IMR-90 (cell line): ENCODE measurements around the gene MYO9A. TPM values are rescaled to one million over a fixed set of nuclear protein-coding genes. Genes with fewer than 3 reads are reported as not detected.

Source experiments
- ATAC-seq: fragments of 200-7000 bp; cut with Tn5 transposase; 2 replicates; pipeline ENCODE4 v1.9.1; 2020; ENCODE audit warnings: low read depth, mild to moderate bottlenecking, moderate library complexity
- BruUV-seq: library from RNA; stranded (reverse); fragments of 400-500 nt; replicated peaks from 2 replicates; lab custom pipeline; 2021; lab: Mats Ljungman, UMichigan
- CTCF ChIA-PET: fragments of 300-600 bp; formaldehyde crosslinking; extraction: SDS; loops from one replicate; lab custom pipeline; 2021; ENCODE audit warnings: antibody characterized with exemption; lab: Yijun Ruan, JAX
- POLR2A ChIA-PET: fragments of 300-600 bp; sonication (Branson Sonifier 250); formaldehyde crosslinking; loops from one replicate; lab custom pipeline; 2022; ENCODE audit warnings: antibody characterized with exemption; ENCODE audit not compliant: unreplicated experiment; lab: Charles Lee
- DNase-seq: peaks from one replicate; pipeline ENCODE4 v3.0.0; 2013
- H2AFZ ChIP-seq: replicated peaks from 2 replicates; pipeline ENCODE3; 2013; ENCODE audit warnings: low read length, mild to moderate bottlenecking; ENCODE audit not compliant: poor library complexity
- H2AK5ac ChIP-seq: 2 replicates; pipeline ENCODE4 v1.6.1; 2013; ENCODE audit warnings: low read depth, low read length, inconsistent platforms
- H2AK9ac ChIP-seq: replicated peaks from 2 replicates; pipeline ENCODE3; 2013; ENCODE audit warnings: mild to moderate bottlenecking, low read depth, low read length, moderate library complexity; ENCODE audit not compliant: poor library complexity
- H2BK120ac ChIP-seq: 2 replicates; pipeline ENCODE4 v1.6.1; 2013; ENCODE audit warnings: low read depth, low read length, inconsistent platforms
- H2BK15ac ChIP-seq: 3 replicates; pipeline ENCODE4 v1.6.1; 2013; ENCODE audit warnings: low read depth, low read length, inconsistent platforms
- H2BK20ac ChIP-seq: 2 replicates; pipeline ENCODE4 v1.6.1; 2013; ENCODE audit warnings: low read depth, mild to moderate bottlenecking, inconsistent platforms, low read length, moderate library complexity
- H2BK5ac ChIP-seq: 2 replicates; pipeline ENCODE4 v1.6.1; 2013; ENCODE audit warnings: mild to moderate bottlenecking, low read depth, low read length, inconsistent platforms; ENCODE audit not compliant: poor library complexity, severe bottlenecking
- H3K14ac ChIP-seq: replicated peaks from 2 replicates; pipeline ENCODE4 v1.6.1; 2013; ENCODE audit warnings: low read depth, low read length, inconsistent platforms
- H3K18ac ChIP-seq: 2 replicates; pipeline ENCODE4 v1.6.1; 2013; ENCODE audit warnings: low read depth, low read length, control low read depth
- H3K23ac ChIP-seq: 2 replicates; pipeline ENCODE4 v1.6.1; 2013; ENCODE audit warnings: low read depth, low read length, inconsistent platforms
- H3K27ac ChIP-seq: 2 replicates; pipeline ENCODE4 v1.5.1; 2013; ENCODE audit warnings: mild to moderate bottlenecking, control low read depth, low read length; ENCODE audit not compliant: insufficient read depth
- H3K27me3 ChIP-seq: 2 replicates; pipeline ENCODE4 v1.6.1; 2013; ENCODE audit warnings: low read length; ENCODE audit not compliant: control insufficient read depth, insufficient read depth
- H3K36me3 ChIP-seq: 2 replicates; pipeline ENCODE4 v1.6.1; 2013; ENCODE audit warnings: low read length, mixed read lengths; ENCODE audit not compliant: control insufficient read depth, insufficient read depth
- H3K4ac ChIP-seq: 2 replicates; pipeline ENCODE4 v1.6.1; 2013; ENCODE audit warnings: low read depth, low read length, inconsistent platforms
- H3K4me1 ChIP-seq: 2 replicates; pipeline ENCODE4 v1.6.1; 2013; ENCODE audit warnings: low read length, mixed read lengths; ENCODE audit not compliant: control insufficient read depth, insufficient read depth
- H3K4me2 ChIP-seq: 2 replicates; pipeline ENCODE4 v1.6.1; 2013; ENCODE audit warnings: low read depth, mild to moderate bottlenecking, control low read depth, low read length, moderate library complexity
- H3K4me3 ChIP-seq: 2 replicates; pipeline ENCODE4 v1.5.1; 2013; ENCODE audit warnings: low read depth, mild to moderate bottlenecking, control low read depth, low read length, moderate library complexity; ENCODE audit not compliant: insufficient read depth
- H3K56ac ChIP-seq: 2 replicates; pipeline ENCODE4 v1.6.1; 2013; ENCODE audit warnings: low read length, inconsistent platforms; ENCODE audit not compliant: insufficient read depth; ENCODE audit errors: extremely low read depth
- H3K79me1 ChIP-seq, 2 experiments: 2 replicates each; pipeline ENCODE4 v1.6.1; 2013; ENCODE audit warnings: low read length in 2 of 2, inconsistent platforms in 1 of 2, low read depth in 1 of 2
- H3K9ac ChIP-seq: 2 replicates; pipeline ENCODE4 v1.6.1; 2013; ENCODE audit warnings: low read depth, low read length, control low read depth
- H3K9me1 ChIP-seq: 2 replicates; pipeline ENCODE4 v1.6.1; 2013; ENCODE audit warnings: low read length, inconsistent platforms; ENCODE audit not compliant: insufficient read depth
- H3K9me3 ChIP-seq: 2 replicates; pipeline ENCODE4 v1.6.1; 2013; ENCODE audit warnings: low read length; ENCODE audit not compliant: control insufficient read depth, insufficient read depth
- H4K20me1 ChIP-seq: 2 replicates; pipeline ENCODE4 v1.6.1; 2013; ENCODE audit warnings: low read length, inconsistent platforms; ENCODE audit not compliant: insufficient read depth
- H4K5ac ChIP-seq: 2 replicates; pipeline ENCODE4 v1.6.1; 2013; ENCODE audit warnings: mild to moderate bottlenecking, low read depth, low read length, control low read depth
- H4K8ac ChIP-seq, 2 experiments: 2 replicates each; pipeline ENCODE4 v1.6.1; 2013; ENCODE audit warnings: low read depth in 2 of 2, low read length in 2 of 2, control low read depth in 1 of 2, inconsistent platforms in 1 of 2
- H4K91ac ChIP-seq: 2 replicates; pipeline ENCODE4 v1.6.1; 2013; ENCODE audit warnings: low read depth, low read length, inconsistent platforms; ENCODE audit not compliant: insufficient read depth
- BHLHE40 ChIP-seq: fragments of 150-350 bp; IDR thresholded peaks from 2 replicates; pipeline ENCODE4 v1.6.1; 2016; ENCODE audit warnings: mild to moderate bottlenecking, low read depth, low read length
- CEBPB ChIP-seq: IDR thresholded peaks from 2 replicates; pipeline ENCODE4 v1.6.1; 2012; ENCODE audit warnings: low read depth, low read length, improper control_type of control experiment
- CHD1 ChIP-seq: IDR thresholded peaks from 2 replicates; pipeline ENCODE4 v1.6.1; 2012; ENCODE audit warnings: low read depth, low read length, improper control_type of control experiment
- FOS ChIP-seq: fragments of 150-350 bp; IDR thresholded peaks from 2 replicates; pipeline ENCODE4 v1.6.1; 2016; ENCODE audit warnings: low read depth, low read length
- MAFK ChIP-seq: IDR thresholded peaks from 2 replicates; pipeline ENCODE4 v1.6.1; 2012; ENCODE audit warnings: low read depth, low read length, improper control_type of control experiment
- MAZ ChIP-seq: IDR thresholded peaks from 2 replicates; pipeline ENCODE4 v1.6.1; 2012; ENCODE audit warnings: low read depth, mild to moderate bottlenecking, low read length, improper control_type of control experiment, moderate library complexity, borderline replicate concordance
- MXI1 ChIP-seq: IDR thresholded peaks from 2 replicates; pipeline ENCODE4 v1.6.1; 2012; ENCODE audit warnings: low read depth, mild to moderate bottlenecking, low read length, moderate library complexity, borderline replicate concordance
- POLR2A ChIP-seq: IDR thresholded peaks from 2 replicates; pipeline ENCODE4 v1.6.1; 2012; ENCODE audit warnings: mild to moderate bottlenecking, low read depth, low read length
- RAD21 ChIP-seq: IDR thresholded peaks from 2 replicates; pipeline ENCODE4 v1.6.1; 2012; ENCODE audit warnings: low read length, improper control_type of control experiment
- RCOR1 ChIP-seq: IDR thresholded peaks from 2 replicates; pipeline ENCODE4 v1.6.1; 2012; ENCODE audit warnings: mild to moderate bottlenecking, low read length, improper control_type of control experiment; ENCODE audit not compliant: insufficient replicate concordance
- RFX5 ChIP-seq: IDR thresholded peaks from 2 replicates; pipeline ENCODE4 v1.8.0; 2012; ENCODE audit warnings: low read depth, mild to moderate bottlenecking, low read length, moderate library complexity
- WGBS, 2 experiments: methylation state at CpG; one replicate each; pipeline versions ENCODE4 v1.1.5 to v1.1.7; 2013; ENCODE audit warnings: missing lambda C conversion rate in 2 of 2; ENCODE audit not compliant: insufficient read length in 1 of 2; ENCODE audit errors: extremely low coverage in 2 of 2; 5-methylcytosine and 5-hydroxymethylcytosine counted together
- dilution Hi-C: fragments of 300-500 bp; cut with HindIII; formaldehyde crosslinking; loops from one replicate; pipeline ENCODE4 v1.14.3; 2018; ENCODE audit warnings: low sequenced_read_pairs; ENCODE audit not compliant: unreplicated experiment
- in situ Hi-C: fragments of 300-500 bp; cut with MboI; formaldehyde crosslinking; loops from 3 replicates; pipeline ENCODE4 v1.14.3; 2019; ENCODE audit warnings: low sequenced_read_pairs, inconsistent platforms, mixed read lengths
- intact Hi-C: fragments of 100-400 bp; cut with micrococcal nuclease; formaldehyde crosslinking; loops from 2 replicates; pipeline ENCODE4 v1.10.0; 2022
- polyA plus RNA-seq, 3 experiments: library from polyadenylated mRNA; depleted of rRNA; stranded (reverse); fragments of >200 nt; gene quantifications; 2 replicates each; pipeline ENCODE4 v1.2.3, GENCODE V29; 2012; ENCODE audit warnings: low replicate concordance in 1 of 3
- total RNA-seq: library from RNA; depleted of rRNA; stranded (reverse); fragments of >200 nt; gene quantifications from 2 replicates; pipeline ENCODE4 v1.2.3, GENCODE V29; 2012
- TF ChIP-seq, protein P1 (sequence below): fragments of 150-350 bp; IDR thresholded peaks from 2 replicates; pipeline ENCODE4 v1.6.1; 2017; ENCODE audit warnings: mild to moderate bottlenecking, antibody characterized with exemption, low read length, low read depth
- TF ChIP-seq, protein P2 (sequence below): conservative IDR thresholded peaks from 2 replicates; pipeline ENCODE4 v1.5.1; 2012; ENCODE audit warnings: mild to moderate bottlenecking, low read depth, low read length, improper control_type of control experiment
- TF ChIP-seq, protein P3 (sequence below): fragments of 150-350 bp; IDR thresholded peaks from 2 replicates; pipeline ENCODE4 v1.6.1; 2016; ENCODE audit warnings: low read depth, mild to moderate bottlenecking, low read length, moderate library complexity, borderline replicate concordance

The MYO9A gene
- total and polyA plus RNA-seq, 2 of the 4 experiments (the other 2 are of a cell fraction), result 6.0 to 49.5 TPM

DNA sequence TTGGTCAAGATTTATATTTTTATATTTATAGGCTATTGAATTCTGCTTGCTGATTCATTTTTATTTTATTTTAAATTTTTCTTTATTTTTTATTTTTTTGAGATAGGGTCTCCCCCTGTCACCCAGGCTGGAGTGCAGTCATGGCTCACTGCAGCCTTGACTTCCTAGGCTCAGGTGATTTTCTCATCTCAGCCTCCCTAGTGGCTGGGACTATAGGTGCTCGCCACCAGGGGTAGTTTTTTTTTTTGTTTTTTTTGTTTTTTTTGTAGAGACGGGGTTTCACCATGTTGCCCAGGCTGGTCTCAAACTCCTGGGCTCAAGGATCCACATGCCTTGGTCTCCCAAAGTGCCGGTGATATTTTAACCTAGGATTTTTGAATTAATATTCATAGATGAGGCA is 276.4 kb downstream of the MYO9A start:
- H3K9ac ChIP-seq, result no peak overlapping the region
- H4K20me1 ChIP-seq, result no peaks in the 10 kb centered on the region
- no CpG with 5 or more reads among the region's 3 CpGs for WGBS, 2 experiments
- dilution Hi-C loops (no loop called here), in situ Hi-C loops (no loop called here), intact Hi-C loops (loop anchor here (10.0 kb wide), 1 partner anchor 313 kb away; no protein-coding TSS in a partner anchor)
- no peaks in the 10 kb centered on the region for H3K27me3 ChIP-seq
- H3K4me2 ChIP-seq, result no peak overlapping the region
- H2BK120ac ChIP-seq, result no peak overlapping the region
- no peak overlapping the region for H2AK9ac ChIP-seq
- no peak overlapping the region for H4K91ac ChIP-seq
- H3K14ac ChIP-seq, result no peak overlapping the region
- H2BK5ac ChIP-seq, result no peak overlapping the region
- no peak overlapping the region for H3K4ac ChIP-seq
- H3K9me3 ChIP-seq, result no peaks in the 10 kb centered on the region
- H2AFZ ChIP-seq, result no peak overlapping the region
- H3K79me1 ChIP-seq, result no peaks in the 10 kb centered on the region
- no peak overlapping the region for H2BK20ac ChIP-seq
- BruUV-seq, result no TSS peak
- H3K23ac ChIP-seq, result no peak overlapping the region
- ATAC-seq (no peak), DNase-seq (no peak)
- ChIA-PET POLR2A (no interaction called here), CTCF (no interaction called here)
- no peak overlapping the region for H3K56ac ChIP-seq
- no peak overlapping the region for H3K4me3 ChIP-seq
- no peak overlapping the region for H4K8ac ChIP-seq
- no peak overlapping the region for H3K27ac ChIP-seq
- H4K5ac ChIP-seq, result no peak overlapping the region
- no peak overlapping the region for H3K18ac ChIP-seq
- no peak overlapping the region for H2AK5ac ChIP-seq
- H3K4me1 ChIP-seq, result no peaks in the 10 kb centered on the region
- TF ChIP-seq MAFK (no peak), POLR2A (no peak), CEBPB (no peak), BHLHE40 (no peak), FOS (no peak), CHD1 (no peak), MAZ (no peak), RAD21 (no peak), MXI1 (no peak), RCOR1 (no peak), RFX5 (no peak)
- TF ChIP-seq, protein P1, sequence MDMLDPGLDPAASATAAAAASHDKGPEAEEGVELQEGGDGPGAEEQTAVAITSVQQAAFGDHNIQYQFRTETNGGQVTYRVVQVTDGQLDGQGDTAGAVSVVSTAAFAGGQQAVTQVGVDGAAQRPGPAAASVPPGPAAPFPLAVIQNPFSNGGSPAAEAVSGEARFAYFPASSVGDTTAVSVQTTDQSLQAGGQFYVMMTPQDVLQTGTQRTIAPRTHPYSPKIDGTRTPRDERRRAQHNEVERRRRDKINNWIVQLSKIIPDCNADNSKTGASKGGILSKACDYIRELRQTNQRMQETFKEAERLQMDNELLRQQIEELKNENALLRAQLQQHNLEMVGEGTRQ, result no peak
- TF ChIP-seq, protein P2, sequence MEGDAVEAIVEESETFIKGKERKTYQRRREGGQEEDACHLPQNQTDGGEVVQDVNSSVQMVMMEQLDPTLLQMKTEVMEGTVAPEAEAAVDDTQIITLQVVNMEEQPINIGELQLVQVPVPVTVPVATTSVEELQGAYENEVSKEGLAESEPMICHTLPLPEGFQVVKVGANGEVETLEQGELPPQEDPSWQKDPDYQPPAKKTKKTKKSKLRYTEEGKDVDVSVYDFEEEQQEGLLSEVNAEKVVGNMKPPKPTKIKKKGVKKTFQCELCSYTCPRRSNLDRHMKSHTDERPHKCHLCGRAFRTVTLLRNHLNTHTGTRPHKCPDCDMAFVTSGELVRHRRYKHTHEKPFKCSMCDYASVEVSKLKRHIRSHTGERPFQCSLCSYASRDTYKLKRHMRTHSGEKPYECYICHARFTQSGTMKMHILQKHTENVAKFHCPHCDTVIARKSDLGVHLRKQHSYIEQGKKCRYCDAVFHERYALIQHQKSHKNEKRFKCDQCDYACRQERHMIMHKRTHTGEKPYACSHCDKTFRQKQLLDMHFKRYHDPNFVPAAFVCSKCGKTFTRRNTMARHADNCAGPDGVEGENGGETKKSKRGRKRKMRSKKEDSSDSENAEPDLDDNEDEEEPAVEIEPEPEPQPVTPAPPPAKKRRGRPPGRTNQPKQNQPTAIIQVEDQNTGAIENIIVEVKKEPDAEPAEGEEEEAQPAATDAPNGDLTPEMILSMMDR, result no peak
- TF ChIP-seq, protein P3, sequence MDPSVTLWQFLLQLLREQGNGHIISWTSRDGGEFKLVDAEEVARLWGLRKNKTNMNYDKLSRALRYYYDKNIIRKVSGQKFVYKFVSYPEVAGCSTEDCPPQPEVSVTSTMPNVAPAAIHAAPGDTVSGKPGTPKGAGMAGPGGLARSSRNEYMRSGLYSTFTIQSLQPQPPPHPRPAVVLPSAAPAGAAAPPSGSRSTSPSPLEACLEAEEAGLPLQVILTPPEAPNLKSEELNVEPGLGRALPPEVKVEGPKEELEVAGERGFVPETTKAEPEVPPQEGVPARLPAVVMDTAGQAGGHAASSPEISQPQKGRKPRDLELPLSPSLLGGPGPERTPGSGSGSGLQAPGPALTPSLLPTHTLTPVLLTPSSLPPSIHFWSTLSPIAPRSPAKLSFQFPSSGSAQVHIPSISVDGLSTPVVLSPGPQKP, result no peak
- H2BK15ac ChIP-seq, result no peak overlapping the region
- H3K36me3 ChIP-seq, result peaks cover 6% of the 10 kb centered on the region; the same call in 1 of the 2 replicates
- H3K9me1 ChIP-seq, result no peaks in the 10 kb centered on the region
